GM13977 (cell line): Measurements from ENCODE around the gene UNC5A.

Source experiments
- DNase-seq: peaks from one replicate; pipeline ENCODE4 v3.0.0; 2012; ENCODE audit warnings: low spot score
- CTCF ChIP-seq: IDR thresholded peaks from 2 replicates; pipeline ENCODE4 v1.5.1; 2012; ENCODE audit warnings: mild to moderate bottlenecking, control low read depth; ENCODE audit not compliant: insufficient read depth; ENCODE audit errors: extremely low read depth, missing control alignments
- in situ Hi-C: fragments of 300-500 bp; cut with MboI; formaldehyde crosslinking; loops from one replicate; pipeline ENCODE4 v1.12.0; 2022; ENCODE audit warnings: low sequenced_read_pairs, low pct_unique_long_range_greater_than_20kb, mixed read lengths, inconsistent platforms; ENCODE audit not compliant: unreplicated experiment

UNC5A gene

DNA sequence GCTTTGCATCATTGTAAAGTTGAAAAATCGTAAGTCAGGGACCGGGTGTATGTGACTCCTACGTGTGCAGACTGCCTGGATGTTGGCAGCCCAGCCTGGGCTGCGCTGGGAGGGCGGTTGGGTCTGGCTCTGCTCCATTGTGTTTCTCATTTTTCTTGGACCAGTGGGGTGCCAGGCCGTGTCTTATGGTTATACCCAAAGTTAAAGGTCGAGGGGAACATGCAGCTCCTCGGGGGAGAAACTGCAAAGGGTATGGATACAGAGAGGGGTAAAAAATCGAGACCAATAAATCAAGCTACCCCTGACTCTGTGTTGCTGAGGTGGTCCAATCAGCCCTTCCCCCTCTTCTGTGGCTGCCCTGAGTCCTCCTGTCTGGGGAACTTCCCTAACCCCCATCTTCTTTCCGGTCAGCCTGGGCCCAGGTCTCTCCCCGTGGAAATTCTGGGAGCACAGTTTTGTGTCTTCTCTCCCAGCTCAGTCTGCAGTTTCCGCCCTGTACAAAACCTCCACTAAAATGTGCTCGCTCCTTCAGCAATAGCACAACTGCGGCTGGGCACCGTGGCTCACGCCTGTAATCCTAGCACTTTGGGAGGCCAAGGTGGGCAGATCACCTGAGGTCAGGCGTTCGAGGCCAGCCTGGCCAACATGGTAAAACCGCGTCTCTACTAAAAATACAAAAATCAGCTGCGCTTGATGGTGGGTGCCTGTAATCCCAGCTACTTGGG lies 34.1 kb upstream of the UNC5A start:
- in situ Hi-C loops: no loop called here
- TF ChIP-seq CTCF: no peak
- peak; percentile 1 for DNase-seq

GRCh38 chr5:176776916-176777315 lies 33.4 kb upstream of the UNC5A start:
- DNase-seq: peak; percentile 1
- in situ Hi-C loops: no loop called here
- no peak for TF ChIP-seq CTCF

DNA sequence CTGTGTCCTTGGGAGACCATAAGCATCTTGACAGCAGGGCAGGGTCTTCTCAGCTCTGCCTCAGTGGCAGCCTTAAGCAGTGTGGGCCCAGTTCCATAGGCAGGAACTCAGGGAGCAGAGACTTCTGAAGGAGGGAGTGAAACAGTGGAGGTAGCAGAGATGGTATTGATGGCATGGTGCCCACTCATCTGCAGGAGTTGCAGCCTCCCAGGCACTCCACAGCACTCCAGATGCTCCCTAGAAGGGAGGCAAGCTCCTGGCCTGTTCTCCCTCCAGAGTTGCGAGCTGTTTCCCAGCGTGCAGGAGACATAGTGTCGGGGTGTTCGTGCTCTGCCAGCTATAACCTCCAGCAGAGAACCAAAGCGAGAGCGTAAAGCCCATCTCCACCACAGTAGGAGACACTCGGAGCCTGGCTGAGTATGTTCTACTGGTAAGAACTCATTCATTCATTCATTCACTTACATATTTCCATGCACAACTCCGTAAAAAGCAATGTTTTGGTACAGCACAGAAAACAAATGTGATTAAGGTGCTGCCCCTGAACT lies 31.4 kb upstream of the UNC5A start:
- in situ Hi-C loops: no loop called here
- TF ChIP-seq CTCF: no peak

GRCh38 chr5:176779537-176779936 lies 30.8 kb upstream of the UNC5A start:
- no peak for TF ChIP-seq CTCF
- in situ Hi-C loops: no loop called here
- DNase-seq: no peak

More for the DNA sequence above, 31.4 kb upstream of the UNC5A start:
- DNase-seq: peak; percentile 4

DNA sequence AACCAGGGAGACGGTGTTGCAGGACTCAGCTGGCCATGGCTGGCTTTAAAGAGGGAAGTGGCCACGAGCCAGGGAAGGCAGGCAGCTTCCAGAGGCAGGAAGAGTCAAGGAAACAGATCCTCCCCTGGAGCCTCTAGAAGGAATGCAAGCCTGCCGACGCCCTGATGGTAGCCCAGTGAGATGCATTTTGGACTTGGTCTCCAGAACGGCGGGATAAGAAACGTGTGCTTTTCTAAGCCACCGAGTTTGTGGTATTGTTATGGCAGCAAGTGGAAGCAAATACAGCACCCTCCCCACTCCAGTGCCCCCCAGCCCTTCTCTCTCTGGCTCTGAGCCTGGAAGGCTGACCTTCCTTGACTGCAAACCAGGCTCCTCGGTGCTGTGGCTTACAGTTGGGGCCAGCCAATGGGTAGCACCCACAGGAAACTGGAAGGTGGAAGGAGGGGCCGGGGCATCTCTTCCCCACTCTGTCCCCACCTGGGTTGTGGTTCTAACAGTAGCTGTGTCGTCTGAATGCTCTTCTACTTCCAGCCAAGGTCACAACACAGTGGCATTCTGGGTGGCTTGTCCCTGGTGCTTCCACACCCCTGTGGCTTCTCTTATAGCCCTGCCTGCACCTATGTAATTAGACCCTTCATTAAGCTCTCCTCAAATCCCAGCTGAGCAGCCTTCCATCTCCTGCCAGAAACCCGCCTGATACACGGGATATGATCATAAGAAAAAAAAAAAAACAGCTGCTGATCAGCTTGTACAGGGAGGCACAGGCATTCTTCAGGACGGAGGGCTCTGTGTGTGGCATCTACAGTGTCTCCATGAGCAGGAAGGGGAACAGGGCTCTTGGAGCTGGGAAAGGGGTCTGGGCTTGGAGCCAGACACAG lies 29.9 kb upstream of the UNC5A start:
- TF ChIP-seq CTCF: no peak
- in situ Hi-C loops: no loop called here
- no peak for DNase-seq

DNA sequence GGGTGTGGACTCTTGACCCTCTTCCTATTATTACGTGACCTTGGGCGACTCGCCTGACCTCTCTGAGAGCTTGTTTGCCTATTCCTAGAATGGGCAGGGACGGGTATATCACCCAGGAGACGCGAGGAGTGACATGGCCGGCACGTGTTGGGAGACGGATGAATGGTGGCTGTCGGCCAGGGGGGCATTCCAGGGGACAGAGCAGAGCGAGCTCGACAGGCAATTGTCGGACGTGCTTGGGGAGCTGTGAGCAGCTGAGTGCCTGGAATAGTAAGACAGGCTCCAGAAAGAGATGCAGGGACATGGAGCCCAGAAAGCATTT lies 29.3 kb upstream of the UNC5A start:
- TF ChIP-seq CTCF: no peak
- in situ Hi-C loops: no loop called here
- no peak for DNase-seq
